Measurements from ENCODE around the gene KRTAP10-9.
"Not testable (repeated sequence)": the region's sequence is repeated elsewhere in the genome, so short reads cannot be mapped to it uniquely, and the experiment has no call there.

The KRTAP10-9 gene

DNA sequence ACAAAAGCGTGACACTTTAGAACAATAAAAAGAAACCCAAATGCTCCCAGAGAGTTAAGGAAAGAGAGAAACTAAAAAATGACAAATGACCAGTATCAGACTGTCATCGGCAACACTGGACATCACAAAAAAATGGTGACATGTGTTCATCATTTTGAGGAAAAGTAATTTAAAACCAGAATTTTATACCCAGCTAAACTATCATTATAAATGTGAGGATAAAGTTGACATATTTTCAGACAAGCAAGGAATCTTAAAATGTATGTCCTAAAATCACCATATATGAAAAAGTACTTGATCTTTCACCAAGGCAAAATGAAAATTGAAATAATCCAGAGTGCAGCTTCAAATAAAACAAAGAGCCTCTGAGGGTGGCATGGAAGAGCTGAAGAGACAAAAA is 18.0 kb downstream of the KRTAP10-9 start:
- DNase-seq: no peak

DNA sequence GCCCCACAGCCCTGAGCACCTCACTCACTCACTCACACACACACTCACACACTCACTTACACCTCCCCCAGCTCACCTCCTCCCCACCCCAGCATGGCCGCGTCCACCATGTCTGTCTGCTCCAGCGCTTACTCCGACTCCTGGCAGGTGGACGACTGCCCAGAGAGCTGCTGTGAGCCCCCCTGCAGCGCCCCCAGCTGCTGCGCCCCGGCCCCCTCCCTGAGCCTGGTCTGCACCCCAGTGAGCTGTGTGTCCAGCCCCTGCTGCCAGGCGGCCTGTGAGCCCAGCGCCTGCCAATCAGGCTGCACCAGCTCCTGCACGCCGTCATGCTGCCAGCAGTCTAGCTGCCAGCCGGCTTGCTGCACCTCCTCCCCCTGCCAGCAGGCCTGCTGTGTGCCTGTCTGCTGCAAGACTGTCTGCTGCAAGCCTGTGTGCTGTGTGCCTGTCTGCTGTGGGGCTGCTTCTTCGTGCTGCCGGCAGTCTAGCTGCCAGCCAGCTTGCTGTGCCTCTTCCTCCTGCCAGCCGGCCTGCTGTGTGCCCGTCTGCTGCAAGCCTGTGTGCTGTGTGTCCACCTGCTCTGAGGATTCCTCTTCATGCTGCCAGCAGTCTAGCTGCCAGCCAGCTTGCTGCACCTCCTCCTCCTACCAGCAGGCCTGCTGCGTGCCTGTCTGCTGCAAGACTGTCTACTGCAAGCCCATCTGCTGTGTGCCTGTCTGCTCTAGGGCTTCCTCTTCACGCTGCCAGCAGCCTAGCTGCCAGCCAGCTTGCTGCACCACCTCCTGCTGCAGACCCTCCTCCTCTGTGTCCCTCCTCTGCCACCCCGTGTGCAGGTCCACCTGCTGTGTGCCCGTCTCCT is 19.7 kb downstream of the KRTAP10-9 start, which contains the start of gene KRTAP10-11:
Gene KRTAP10-11 (plus strand): TSS at position 49 of the 856 bp plus-strand sequence. CDS start 45 bp downstream, at position 94.
- DNase-seq: not testable (repeated sequence)

DNA sequence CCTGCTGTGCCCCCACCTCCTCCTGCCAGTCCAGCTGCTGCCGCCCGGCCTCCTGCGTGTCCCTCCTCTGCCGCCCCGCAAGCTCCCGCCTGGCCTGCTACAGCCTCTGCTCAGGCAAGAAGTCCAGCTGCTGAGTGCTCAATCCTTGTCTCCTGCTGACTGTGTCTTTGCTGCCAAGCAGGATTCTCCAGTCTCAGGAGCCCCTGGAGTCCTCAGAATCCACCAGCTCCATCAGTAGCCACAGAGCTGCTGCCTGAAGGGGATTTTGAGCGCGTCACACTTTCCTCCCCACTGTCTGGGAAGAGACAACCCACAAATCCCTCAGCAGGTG is 20.3 kb downstream of the KRTAP10-9 start:
- DNase-seq: no peak

DNA sequence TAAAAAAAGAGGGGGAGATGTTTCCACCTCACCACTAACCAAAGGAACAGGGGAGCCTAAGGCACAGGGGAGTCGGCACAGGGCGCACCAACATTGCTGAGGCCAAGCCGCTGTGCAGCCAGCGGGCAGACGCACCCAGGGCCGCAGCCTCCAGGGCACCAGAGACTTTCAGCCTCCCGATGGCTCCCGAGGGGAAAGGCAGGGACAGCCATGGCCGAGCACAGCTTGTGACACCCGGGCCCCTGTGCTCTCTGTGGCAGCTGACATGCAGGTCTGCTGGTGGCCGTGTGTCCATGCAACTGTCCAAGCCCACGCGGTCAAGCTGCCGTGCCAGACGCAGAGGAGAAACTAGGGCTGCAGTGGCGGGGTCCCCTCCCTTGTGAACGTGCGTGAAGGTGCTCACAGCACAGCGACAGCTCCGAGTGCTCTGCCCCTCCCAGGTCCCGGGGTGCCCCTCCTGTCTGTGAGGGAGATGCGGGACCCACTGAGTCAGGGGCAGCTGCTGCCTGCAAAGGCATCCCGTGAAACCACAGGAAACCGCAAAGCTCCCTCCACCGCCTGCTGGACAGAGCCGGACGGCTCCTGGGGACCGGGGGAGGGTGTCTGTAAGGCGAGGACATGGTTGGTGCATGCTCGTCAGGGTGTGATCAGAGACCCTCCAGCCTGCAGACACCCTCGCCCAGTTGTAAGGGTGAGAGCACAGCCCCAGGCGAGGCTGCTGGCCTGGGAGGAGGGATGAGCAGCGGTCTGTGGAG is 21.8 kb downstream of the KRTAP10-9 start:
- DNase-seq: no peak

DNA sequence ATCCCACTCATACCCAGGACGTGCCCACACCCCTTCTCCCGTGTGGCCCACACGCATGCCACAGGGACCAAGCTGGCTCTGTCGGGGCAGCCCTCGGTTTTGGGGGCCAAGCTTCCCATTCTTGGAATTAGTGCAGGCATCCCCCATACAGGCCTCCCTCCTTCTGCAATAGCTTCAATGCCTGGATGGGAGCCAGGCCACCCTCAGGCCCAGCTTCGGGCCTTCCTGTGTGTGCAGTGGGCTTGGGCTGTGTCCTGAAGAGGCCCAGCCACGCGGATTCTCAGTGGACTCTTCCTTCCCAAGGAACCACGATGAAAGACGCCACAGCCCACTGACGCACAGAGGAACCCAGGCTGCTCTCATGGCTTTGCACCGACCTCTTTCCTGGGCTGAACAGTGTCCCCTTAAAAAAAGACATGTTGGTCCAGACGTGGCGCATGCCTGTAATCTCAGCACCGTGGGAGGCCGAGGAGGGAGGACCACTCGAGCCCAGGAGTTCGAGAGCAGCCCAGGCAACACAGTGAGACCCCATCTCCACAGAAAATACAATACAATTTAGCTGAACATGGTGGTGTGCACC is 22.7 kb downstream of the KRTAP10-9 start:
- no peak for DNase-seq

DNA sequence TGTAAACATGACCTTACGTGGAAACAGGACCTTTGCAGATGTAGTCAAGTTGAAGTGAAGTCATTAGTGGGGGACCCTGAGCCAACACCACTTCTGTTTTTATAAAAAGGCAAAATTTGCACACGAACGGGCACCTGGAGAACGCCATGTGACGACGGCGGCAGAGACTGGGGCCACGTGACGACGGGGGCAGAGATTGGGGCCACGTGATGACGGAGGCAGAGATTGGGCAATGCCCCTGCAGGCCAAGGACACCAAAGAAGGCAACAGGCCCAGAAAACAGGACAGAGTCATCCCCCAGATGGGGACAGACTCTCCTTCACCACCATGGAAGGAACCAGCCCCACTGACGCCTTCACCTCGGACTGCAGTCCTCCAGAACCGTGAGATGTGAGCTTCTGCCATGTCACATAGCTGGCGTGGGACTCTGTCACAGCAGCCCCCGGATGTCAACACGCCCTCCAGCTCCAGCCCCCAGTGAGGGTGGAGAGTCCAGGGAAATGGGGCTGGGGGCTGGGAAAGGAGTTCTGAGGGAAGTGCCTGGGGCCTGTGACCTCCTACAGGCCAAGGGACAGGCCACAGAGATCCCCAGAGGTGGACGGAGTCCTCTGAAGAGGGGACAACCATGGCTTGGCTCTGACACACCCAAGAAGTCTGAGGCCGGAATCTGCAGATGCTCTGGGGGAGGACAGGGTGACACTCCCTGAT is 23.5 kb downstream of the KRTAP10-9 start:
- DNase-seq: no peak

DNA sequence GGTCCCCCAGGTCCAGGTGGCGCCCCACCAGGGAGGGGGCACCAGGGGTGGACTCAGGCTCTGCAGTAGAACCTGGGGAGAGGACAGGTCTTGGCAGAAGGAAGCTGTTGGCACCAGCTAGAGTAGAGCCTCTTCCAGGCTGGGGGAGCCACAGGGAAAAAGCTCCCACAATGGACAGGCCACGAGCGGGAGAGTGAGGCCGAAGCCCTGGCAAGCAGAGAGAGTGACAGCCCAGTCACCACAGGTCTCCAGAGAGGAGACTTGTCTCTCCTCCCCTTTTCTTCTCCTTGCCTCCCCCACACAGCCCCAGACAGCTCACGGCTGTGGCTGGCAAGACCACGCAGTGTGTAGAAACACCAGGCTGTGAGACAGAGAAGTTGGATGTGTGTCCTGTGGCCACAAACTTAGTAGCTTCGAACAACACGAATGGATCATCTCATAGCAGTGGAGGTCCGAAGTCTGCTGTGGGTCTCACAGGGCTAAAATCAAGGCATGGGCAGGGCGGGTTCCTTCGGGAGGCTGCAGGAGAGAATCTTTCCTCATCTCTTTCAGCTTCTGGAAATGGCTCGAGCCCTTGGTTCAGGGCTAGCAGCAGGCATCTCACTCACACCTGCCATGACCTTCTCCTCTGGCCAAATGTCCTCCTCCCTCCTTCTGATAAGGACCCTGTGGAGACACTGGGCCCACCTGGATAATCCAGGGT is 24.2 kb downstream of the KRTAP10-9 start:
- DNase-seq: no peak

DNA sequence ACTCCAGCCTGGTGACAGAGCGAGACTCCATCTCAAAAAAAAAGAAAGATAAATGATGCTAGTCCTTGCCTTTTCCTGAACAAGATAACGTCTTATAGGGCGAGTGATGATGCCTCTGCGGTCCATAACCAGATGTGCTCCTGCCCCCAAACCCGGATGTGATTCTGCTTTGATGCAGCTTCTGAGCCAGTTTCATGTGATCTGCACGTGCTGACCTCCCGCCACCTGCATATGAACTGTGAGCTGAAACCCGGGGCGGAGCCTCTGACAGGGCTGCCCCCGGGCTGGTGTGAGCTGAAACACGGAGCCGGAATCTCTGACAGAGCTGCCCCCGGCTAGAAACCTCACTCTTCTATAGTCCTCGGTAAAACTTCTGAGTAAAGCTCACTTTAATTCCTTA is 26.2 kb downstream of the KRTAP10-9 start:
- no peak for DNase-seq

DNA sequence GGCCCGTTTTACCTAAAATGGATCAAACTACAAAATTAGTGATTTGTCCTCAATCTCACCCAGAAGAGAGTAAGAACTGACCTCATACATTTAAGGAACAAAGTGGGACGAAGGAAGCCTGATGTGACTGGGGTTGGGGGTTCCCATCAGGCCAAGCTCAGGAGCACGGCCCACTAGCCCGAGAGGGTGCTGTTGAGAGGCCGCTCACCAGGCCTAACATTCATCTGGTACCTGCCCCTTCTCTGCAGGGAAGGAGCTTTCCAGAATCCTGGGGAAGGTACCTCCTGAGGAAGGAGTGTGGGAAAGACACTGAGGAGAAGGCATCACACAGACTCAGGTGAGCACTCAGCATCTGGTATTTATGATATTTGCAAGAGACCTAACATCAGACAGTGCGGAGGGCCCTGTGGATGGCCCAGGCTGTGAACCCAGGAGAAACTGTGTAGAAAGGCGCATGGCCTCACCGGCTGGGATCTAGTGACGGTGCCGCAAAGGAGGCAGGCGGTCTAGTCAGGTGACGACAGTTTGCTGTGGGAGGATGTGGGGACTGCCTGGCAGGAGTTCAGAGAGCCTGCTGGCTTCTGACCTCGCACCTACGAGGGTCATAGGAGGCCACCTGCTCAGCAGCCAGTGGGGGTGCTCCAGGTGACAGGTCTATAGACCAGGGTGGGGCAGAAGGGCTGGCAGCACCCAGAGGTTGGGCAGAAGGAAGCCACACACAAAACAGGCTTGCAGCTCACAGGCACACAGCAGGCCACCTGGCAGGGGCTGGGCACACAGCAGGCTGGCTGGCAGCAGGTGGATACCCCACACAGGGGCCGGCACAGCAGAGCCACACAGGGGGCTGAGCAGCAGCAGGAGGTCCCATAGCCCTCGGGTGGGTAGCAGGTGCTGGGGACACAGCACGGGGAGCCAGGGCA is 27.0 kb downstream of the KRTAP10-9 start:
- DNase-seq: no peak

DNA sequence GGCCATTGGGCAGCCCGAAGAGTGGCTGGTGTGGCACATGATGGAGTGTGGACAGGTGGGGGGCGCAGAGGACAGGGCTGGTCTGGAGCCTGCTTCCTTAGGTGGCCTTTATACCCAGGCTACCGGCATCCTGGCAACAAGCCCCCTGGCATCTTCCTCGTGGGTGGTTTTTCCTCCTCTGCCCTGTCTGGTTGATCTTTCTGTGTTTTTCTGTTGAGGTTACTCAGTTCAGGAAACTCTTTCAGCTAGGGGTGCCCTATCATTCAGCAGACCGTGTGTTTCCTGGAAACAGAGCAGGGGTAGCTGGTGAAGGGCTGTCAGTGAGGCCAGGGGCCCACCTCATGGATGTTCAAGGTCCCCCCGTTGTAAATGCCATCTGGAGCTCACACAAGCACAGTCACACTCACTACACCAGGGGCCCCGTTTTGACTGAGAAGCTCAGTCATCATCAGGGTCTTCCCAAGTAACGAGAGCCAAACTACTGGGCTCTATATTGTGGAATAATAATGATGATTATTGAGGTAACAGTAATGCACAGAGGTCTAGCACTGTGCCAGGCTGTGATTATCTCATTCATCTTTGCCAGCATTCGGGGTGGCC is 27.8 kb downstream of the KRTAP10-9 start, which contains the start of gene KRTAP12-4:
Gene KRTAP12-4 (minus strand): TSS at position 84 of the 600 bp plus-strand sequence. CDS start 45 bp downstream, at position 39.
- DNase-seq: no peak

DNA sequence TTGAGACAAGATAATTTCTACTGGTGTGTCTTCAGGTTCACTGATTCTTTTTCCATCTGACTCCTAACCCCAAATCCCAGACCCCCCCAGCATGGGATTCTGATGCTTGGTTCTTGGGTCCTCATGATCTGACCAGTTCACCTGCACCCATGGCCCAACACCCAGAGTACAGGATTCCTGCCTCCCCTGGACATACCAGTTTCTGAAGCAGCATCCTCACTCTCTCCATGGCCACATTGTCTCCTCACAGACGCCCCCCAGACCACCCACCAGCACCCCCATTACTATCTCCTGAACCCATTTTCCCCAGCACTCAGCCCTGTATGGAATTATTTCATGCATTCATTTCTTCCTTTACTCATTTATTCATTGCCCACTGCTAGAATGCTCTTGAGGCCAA is 30.0 kb downstream of the KRTAP10-9 start:
- no peak for DNase-seq

DNA sequence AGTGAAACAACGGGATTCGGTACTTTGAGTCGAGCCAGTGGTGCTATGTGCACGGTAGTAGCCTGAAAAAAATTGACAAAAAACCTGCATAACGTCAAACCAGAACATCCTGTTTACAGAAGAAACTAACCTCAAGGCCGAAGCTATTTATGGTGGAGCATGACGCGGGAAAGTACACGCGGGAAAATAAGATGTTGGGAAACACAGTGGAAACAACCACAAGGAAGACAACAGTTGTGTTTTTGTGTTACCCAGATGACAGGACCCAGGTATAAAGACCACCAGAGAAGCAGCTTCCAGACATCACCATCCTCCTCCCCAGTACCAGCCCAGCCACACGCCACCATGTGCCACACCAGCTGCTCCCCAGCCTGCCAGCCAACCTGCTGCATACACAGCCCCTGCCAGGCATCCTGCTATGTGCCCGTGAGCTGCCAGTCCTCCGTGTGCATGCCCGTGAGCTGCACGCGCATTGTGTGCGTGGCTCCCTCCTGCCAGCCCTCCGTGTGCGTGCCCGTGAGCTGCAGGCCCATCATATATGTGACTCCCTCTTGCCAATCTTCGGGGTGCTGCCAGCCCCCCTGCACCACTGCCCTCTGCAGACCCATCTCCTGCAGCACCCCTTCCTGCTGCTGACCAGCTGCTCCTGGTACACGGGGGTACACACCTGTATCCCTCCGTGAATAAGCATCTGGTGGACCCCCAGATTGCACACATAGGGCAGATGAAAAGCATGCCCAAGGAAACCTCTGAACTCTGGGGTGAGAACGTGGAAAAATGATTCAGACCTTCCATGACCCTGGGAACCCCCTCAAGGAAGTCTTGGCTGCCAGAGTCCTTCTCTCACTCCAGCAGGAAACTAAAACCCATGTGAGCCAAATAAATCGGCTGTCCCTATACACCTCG is 31.0 kb downstream of the KRTAP10-9 start, which contains the start of gene KRTAP12-3:
Gene KRTAP12-3 (plus strand): TSS at position 298 of the 906 bp plus-strand sequence. CDS start 48 bp downstream, at position 346.
- DNase-seq: no peak

DNA sequence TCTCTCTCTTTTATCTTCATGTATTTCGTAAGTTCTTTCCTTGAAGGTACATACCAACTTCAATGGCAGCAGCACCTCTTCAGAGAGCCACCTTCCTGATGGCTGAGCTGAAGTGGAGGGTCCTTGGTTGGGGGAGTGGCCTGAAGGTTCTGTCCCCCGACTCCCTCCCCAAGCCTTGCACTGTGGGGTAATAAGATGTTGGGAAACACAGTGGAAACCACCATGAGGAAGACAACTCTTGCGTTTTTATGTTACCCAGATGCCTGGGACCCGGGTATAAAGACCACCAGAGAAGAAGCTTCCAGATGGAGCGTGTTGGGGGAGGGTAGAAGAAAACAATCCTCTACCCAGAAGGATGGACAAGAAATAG is 31.6 kb downstream of the KRTAP10-9 start:
- DNase-seq: no peak

DNA sequence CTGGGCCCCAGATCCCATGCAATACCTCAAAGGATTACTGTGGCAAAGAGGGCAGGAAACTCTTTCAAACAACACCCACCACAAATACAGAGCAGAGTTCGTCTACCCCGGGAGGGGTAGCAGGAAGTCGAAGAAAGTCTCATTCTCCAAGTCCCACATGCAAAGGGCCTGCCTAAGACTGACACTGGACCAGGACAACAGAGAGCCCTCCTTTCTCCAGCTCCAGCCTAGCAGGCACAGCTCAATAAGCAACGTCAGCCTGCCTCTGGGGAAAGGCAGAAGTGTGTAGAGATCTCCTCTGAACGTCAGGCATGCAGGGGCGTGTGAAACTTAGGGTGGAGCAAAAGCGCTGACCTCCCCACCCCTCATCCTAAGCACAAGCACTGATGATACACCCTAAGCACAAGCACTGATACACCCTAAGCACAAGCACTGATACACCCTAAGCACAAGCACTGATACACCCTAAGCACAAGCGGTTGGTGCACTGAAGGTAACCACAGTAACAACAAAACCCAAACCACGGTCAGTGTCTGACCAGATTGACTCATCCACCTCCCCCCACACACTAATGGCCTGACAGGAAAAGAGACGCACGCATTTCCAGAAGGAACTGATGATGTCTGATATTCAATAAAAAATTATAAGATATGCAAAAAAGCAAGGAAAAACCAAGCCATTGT is 32.2 kb downstream of the KRTAP10-9 start:
- no peak for DNase-seq

DNA sequence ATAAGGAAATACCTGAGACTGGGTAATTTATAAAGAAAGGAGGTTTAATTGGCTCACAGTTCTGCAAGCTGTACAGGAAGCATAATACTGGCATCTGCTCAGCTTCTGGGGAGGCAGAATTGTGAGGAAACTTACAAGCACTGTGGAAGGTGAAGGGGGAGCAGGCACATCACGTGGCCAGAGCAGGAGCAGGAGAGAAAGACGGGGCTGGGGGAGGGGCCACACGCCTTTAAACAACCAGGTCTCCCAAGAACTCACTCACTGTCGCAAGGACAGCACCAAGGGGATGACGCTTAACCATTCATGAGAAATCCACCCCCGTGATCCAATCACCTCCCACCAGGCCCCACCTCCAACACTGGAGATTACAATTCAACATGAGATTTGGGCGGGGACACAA is 34.7 kb downstream of the KRTAP10-9 start:
- DNase-seq: not testable (repeated sequence)

DNA sequence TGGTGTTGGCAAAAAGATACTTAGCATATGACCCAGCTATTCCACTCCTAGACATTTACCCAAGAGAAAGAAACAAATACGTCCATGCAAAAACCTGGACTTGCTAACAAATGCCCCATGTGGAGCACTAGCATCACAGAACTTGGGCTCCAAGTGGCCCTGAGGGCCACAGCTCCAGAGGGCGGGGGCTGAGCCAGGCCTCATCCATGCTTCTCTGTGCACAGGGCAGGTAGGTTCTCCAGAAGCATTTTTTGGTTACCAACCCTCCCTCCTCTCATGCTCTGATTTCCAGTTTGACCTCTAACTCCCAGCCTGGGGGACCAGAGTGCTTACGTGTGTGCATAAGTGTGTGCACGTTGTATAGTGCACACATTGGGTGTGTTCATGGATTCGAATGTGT is 37.8 kb downstream of the KRTAP10-9 start:
- no peak for DNase-seq

DNA sequence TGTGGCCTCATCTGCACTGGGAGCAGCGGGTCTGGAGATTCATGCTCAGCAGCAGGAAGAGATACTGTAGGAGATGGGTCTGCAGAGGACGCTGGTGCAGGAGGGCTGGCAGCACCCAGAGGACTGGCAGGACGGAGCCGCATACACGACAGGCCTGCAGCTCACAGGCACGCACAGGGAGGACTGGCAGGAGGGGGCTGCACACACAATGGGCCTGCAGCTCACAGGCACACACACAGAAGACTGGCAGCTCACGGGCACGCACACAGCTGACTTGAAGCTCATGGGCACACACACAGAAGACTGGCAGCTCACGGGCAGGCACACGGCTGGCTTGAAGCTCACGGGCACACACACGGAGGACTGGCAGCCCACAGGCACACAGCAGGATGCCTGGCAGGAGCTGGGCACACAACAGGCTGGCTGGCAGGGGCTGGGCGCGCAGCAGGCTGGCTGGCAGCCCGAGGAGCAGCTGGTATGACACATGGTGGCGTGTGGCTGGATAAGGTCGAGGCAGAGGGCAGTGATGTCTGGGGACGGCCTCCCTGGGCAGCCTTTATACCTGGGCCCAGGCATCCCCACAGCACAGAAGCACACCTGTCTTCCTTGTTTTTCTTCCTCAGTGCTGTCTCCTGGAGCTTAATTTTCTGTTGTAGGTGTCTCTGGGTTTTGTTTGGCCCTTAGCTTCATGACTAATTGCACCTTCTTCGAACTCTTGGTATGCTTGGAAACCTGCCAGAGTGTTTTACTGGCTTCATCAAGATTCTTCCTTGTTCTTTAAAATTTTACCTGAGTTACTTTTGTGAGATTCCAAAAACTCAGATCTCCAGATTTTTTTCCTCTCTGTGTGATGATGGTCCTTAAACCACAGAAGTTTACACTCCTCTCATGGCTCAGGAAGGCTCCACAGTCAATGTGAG is 39.8 kb downstream of the KRTAP10-9 start, which contains the start of gene KRTAP12-2:
Gene KRTAP12-2 (minus strand): TSS at position 527 of the 920 bp plus-strand sequence. CDS start 41 bp downstream, at position 486.
- no peak for DNase-seq

DNA sequence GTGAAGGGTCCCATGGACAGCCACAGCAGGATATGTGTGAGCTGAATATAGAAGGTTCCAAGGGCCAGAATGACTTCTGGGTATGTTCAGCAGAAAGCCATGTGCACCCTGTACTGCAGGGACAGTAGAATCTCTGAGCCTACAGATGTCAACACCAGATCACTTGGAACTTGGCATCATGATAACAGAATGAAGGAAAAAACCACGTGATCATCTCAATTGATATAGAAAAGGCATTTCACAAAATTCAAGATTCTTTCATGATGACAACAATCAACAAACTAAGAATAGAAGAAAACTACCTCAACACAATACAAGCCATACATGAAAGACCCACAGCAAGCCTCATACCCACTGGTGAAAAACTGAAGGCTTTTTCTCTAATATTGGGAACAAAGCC is 40.7 kb downstream of the KRTAP10-9 start:
- no peak for DNase-seq

Data from NCI-H82 (cell line).